Left lung (tissue), 10 donors: ENCODE measurements around the gene EPX. TPM values are rescaled to one million over a fixed set of nuclear protein-coding genes. Genes with fewer than 3 reads are reported as not detected.
A peak's percentile ranks its signal among the peaks of the same experiment; 100 is the strongest.

Experiments used
- ATAC-seq: fragments of 200-7000 bp; cut with Tn5 transposase; one replicate; pipeline ENCODE4 v1.9.1; 2020; ENCODE audit warnings: moderate library complexity
- DNase-seq, 4 donors: peaks; one replicate each; pipeline ENCODE4 v3.0.0-alpha.2; 2013 to 2020
- H3K27ac ChIP-seq, 2 donors: fragments of 200-600 bp; sonication (generic) in 1 of 2; one replicate each; pipeline versions ENCODE4 v1.5.0 to v1.8.0; 2020 to 2021
- H3K27me3 ChIP-seq, 2 donors: fragments of 200-600 bp; sonication (generic) in 1 of 2; one replicate each; pipeline versions ENCODE4 v1.5.0 to v1.8.0; 2020 to 2021
- H3K36me3 ChIP-seq, 2 donors: fragments of 200-600 bp; sonication (generic) in 1 of 2; one replicate each; pipeline versions ENCODE4 v1.5.0 to v1.8.0; 2020 to 2021
- H3K4me1 ChIP-seq, 2 donors: fragments of 200-600 bp; one replicate each; pipeline ENCODE4 v1.8.0; 2021
- H3K4me3 ChIP-seq, 2 donors: fragments of 200-600 bp; sonication (generic) in 1 of 2; one replicate each; pipeline versions ENCODE4 v1.5.0 to v1.8.0; 2020 to 2021; ENCODE audit warnings: mild to moderate bottlenecking in 1 of 2
- H3K9me3 ChIP-seq, 2 donors: fragments of 200-600 bp; sonication (generic) in 1 of 2; one replicate each; pipeline versions ENCODE4 v1.5.0 to v1.8.0; 2020 to 2021
- intact Hi-C, 2 donors: fragments of 100-400 bp; cut with DNase I; formaldehyde crosslinking; loops; one replicate each; pipeline versions ENCODE4 v1.11.2 to v1.14.2; 2022
- polyA plus RNA-seq, 6 donors: library from polyadenylated mRNA; unstranded; fragments of 120-200 nt; gene quantifications; one replicate each; pipeline ENCODE4 v1.2.1, GENCODE V29; 2013; ENCODE audit not compliant: insufficient read length in 6 of 6
- total RNA-seq, 2 donors: library from RNA; stranded (reverse); fragmentation: NEBNext Ultra II Directional; extraction: Animal tissue kit (Norgen Biotek cat#: 25700); gene quantifications; one replicate each; pipeline ENCODE4 v1.2.1, GENCODE V29; 2021
- TF ChIP-seq, protein P1 (sequence below), 2 donors: fragments of 200-600 bp; sonication (generic) in 1 of 2; IDR thresholded peaks; one replicate each; pipeline versions ENCODE4 v1.5.0 to v1.8.0; 2021; ENCODE audit warnings: antibody characterized with exemption in 2 of 2
- donor health status: DM: no; HTN: yes; CAD: no.
- donor health status: DM: no; HTN: no; CAD: no.

The EPX gene
- total and polyA plus RNA-seq, 8 donors = 0.63 to 1.2 (median 0.90) TPM; not detected in 2

- H3K9me3 ChIP-seq = no peaks in the 10 kb centered on the region
- peaks cover 6 to 58% of the 10 kb centered on the region in 2 donors for H3K27me3 ChIP-seq
- TF ChIP-seq, protein P1, sequence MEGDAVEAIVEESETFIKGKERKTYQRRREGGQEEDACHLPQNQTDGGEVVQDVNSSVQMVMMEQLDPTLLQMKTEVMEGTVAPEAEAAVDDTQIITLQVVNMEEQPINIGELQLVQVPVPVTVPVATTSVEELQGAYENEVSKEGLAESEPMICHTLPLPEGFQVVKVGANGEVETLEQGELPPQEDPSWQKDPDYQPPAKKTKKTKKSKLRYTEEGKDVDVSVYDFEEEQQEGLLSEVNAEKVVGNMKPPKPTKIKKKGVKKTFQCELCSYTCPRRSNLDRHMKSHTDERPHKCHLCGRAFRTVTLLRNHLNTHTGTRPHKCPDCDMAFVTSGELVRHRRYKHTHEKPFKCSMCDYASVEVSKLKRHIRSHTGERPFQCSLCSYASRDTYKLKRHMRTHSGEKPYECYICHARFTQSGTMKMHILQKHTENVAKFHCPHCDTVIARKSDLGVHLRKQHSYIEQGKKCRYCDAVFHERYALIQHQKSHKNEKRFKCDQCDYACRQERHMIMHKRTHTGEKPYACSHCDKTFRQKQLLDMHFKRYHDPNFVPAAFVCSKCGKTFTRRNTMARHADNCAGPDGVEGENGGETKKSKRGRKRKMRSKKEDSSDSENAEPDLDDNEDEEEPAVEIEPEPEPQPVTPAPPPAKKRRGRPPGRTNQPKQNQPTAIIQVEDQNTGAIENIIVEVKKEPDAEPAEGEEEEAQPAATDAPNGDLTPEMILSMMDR (IDR thresholded peaks at IDR 0.05) = no peak
- intact Hi-C loops = no loop called here
- DNase-seq (no peak), ATAC-seq (peak; percentile 9)
- peaks cover 2 to 19% of the 10 kb centered on the region in 2 donors for H3K4me1 ChIP-seq
- H3K4me3 ChIP-seq = peak overlapping the region in 1 of 2 donors; percentile 39
- no peak overlapping the region for H3K27ac ChIP-seq
- no peaks in the 10 kb centered on the region for H3K36me3 ChIP-seq
Observed at GRCh38 chr17:58248955-58249269, 56.4 kb downstream of the EPX start.

DNA sequence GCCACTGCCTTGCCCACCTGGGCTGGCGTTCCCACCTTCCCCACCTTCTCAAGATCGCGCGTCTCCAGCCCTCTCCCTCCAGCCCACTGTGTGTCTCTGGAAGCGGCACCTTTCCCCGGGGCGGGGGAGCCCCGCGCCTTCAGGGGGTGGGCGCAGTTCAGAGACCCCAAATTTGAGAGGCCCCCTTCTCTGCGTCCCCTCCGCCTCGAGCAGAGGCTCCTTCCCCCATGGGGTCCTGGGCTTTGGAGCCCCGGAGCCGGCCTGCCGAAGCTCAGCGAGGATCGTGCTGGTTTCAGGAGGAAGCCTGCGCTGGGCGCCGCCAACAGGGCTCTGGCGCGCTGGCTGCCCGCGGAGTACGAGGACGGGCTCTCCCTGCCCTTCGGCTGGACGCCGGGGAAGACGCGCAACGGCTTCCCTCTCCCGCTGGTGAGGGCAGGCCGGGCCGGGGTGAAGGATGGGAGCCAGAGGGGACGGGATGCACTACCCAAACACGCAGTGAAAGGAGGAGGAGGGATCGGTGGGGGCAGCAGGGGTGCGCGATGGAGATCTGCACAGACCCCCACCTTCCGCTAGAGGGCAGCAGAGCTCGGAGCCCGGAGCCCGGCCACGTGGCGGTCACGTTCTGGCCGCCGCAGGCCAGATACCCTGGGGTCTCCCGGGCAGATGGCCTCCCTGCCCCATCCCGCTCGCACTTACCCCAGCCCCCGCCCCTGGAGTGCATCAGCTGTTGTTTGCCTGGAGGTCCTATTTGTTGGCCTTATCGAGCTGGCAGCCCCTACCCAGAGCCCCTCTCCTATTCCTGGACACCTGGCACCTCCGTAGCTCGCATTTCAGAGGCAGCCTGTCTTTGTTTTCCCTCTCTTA lies 57.0 kb downstream of the EPX start:
- no peak overlapping the region for H3K27ac ChIP-seq
- intact Hi-C loops = no loop called here
- H3K4me1 ChIP-seq = peaks cover 2 to 19% of the 10 kb centered on the region in 2 donors
- H3K27me3 ChIP-seq = peaks cover 6 to 61% of the 10 kb centered on the region in 2 donors
- no peaks in the 10 kb centered on the region for H3K36me3 ChIP-seq
- H3K4me3 ChIP-seq = peak overlapping the region; percentile 29 to 39
- TF ChIP-seq, protein P1 (IDR thresholded peaks at IDR 0.05) = peak; percentile 92 to 97
- H3K9me3 ChIP-seq = no peaks in the 10 kb centered on the region
- ATAC-seq (peak; percentile 97), DNase-seq (peak; percentile 68 to 94 (median 75))

DNA sequence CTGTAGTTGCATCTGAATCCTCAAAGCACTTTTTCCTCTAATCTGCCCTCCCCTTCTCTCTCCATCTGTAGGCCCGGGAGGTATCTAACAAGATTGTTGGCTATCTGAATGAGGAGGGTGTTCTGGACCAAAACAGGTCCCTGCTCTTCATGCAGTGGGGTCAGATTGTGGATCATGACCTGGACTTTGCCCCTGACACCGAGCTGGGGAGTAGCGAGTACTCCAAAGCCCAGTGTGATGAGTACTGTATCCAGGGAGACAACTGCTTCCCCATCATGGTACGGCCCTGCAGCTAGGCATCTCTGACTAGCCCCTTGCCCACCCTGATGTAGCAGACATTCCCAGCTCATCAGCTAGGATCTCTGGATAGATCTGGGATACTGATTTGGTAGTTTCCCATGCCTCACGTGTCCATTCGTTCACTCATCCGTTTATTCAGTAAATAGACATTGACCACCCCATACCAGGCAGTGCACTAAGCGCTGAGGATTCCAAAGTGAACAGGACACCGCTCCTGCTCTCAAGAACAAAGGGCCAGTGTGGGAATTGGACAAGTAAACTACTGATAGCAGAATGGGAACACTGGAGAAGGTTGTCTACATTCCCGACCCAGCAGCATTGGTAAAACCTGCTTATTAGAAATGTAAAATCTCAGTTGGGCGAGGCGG lies 58.0 kb downstream of the EPX start:
- peaks cover 6 to 62% of the 10 kb centered on the region in 2 donors for H3K27me3 ChIP-seq
- ATAC-seq = no peak
- DNase-seq = no peak
- no peak overlapping the region for H3K4me3 ChIP-seq
- no peaks in the 10 kb centered on the region for H3K9me3 ChIP-seq
- TF ChIP-seq, protein P1 (IDR thresholded peaks at IDR 0.05) = no peak
- no peaks in the 10 kb centered on the region for H3K36me3 ChIP-seq
- intact Hi-C loops = no loop called here
- peaks cover 2 to 19% of the 10 kb centered on the region in 2 donors for H3K4me1 ChIP-seq
- no peak overlapping the region for H3K27ac ChIP-seq

GRCh38 chr17:58252141-58252540 lies 59.6 kb downstream of the EPX start:
- H3K27me3 ChIP-seq = peaks cover 6 to 73% of the 10 kb centered on the region in 2 donors
- no peaks in the 10 kb centered on the region for H3K9me3 ChIP-seq
- ATAC-seq = no peak
- H3K27ac ChIP-seq = no peak overlapping the region
- H3K4me3 ChIP-seq = no peak overlapping the region
- H3K36me3 ChIP-seq = no peaks in the 10 kb centered on the region
- peaks cover 2 to 19% of the 10 kb centered on the region in 2 donors for H3K4me1 ChIP-seq
- no peak for DNase-seq
- intact Hi-C loops = no loop called here
- TF ChIP-seq, protein P1 (IDR thresholded peaks at IDR 0.05) = no peak

- no peaks in the 10 kb centered on the region for H3K9me3 ChIP-seq
- ATAC-seq = no peak
- no peak overlapping the region for H3K27ac ChIP-seq
- H3K4me3 ChIP-seq = no peak overlapping the region
- TF ChIP-seq, protein P1 (IDR thresholded peaks at IDR 0.05) = no peak
- intact Hi-C loops = no loop called here
- H3K4me1 ChIP-seq = peaks cover 2 to 13% of the 10 kb centered on the region in 2 donors
- H3K36me3 ChIP-seq = no peaks in the 10 kb centered on the region
- DNase-seq = no peak
- peaks cover 6 to 81% of the 10 kb centered on the region in 2 donors for H3K27me3 ChIP-seq
Observed at GRCh38 chr17:58253082-58253481, 60.6 kb downstream of the EPX start.
